Skeletal muscle satellite cell (primary cell): Measurements from ENCODE around the gene PRRT3.

Experiments
- H3K27me3 ChIP-seq: 2 replicates; pipeline ENCODE4 v1.7.0; 2013; ENCODE audit warnings: low read length; ENCODE audit not compliant: control insufficient read depth, insufficient read depth
- H3K36me3 ChIP-seq: 2 replicates; pipeline ENCODE4 v1.7.0; 2013; ENCODE audit warnings: mild to moderate bottlenecking, control low read depth, low read length; ENCODE audit not compliant: insufficient read depth
- H3K4me1 ChIP-seq: 2 replicates; pipeline ENCODE4 v1.7.0; 2013; ENCODE audit warnings: low read length; ENCODE audit not compliant: control insufficient read depth, insufficient read depth
- H3K4me2 ChIP-seq: 2 replicates; pipeline ENCODE4 v1.7.0; 2013; ENCODE audit warnings: mild to moderate bottlenecking, low read length
- H3K4me3 ChIP-seq: 2 replicates; pipeline ENCODE4 v1.7.0; 2013; ENCODE audit warnings: low read length
- H3K9ac ChIP-seq: 2 replicates; pipeline ENCODE4 v1.7.0; 2013; ENCODE audit warnings: mild to moderate bottlenecking, low read depth, low read length, moderate library complexity
- H3K9me3 ChIP-seq: replicated peaks from 2 replicates; pipeline ENCODE4 v1.7.0; 2013; ENCODE audit warnings: mild to moderate bottlenecking, control low read depth, low read length

Gene PRRT3

DNA sequence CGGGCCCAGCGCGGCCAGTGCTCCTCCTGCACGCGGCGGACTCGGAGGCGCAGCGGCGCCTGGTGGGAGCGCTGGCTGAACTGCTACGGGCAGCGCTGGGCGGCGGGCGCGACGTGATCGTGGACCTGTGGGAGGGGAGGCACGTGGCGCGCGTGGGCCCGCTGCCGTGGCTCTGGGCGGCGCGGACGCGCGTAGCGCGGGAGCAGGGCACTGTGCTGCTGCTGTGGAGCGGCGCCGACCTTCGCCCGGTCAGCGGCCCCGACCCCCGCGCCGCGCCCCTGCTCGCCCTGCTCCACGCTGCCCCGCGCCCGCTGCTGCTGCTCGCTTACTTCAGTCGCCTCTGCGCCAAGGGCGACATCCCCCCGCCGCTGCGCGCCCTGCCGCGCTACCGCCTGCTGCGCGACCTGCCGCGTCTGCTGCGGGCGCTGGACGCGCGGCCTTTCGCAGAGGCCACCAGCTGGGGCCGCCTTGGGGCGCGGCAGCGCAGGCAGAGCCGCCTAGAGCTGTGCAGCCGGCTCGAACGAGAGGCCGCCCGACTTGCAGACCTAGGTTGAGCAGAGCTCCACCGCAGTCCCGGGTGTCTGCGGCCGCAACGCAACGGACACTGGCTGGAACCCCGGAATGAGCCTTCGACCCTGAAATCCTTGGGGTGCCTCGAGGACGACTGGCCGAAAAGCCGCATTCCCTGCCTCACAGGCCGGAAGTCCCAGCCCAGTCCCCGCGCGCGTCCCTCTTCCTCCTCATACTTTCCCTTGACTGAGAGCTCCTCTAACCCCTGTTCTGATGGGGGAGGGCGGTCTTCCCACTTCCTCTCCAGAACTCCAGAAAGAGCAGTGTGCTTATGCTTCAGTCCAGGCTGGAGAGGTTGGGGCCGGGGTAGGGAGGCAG, 36.7 kb downstream of the PRRT3 start:
- H3K9ac ChIP-seq: peak overlapping the region; percentile 85

DNA sequence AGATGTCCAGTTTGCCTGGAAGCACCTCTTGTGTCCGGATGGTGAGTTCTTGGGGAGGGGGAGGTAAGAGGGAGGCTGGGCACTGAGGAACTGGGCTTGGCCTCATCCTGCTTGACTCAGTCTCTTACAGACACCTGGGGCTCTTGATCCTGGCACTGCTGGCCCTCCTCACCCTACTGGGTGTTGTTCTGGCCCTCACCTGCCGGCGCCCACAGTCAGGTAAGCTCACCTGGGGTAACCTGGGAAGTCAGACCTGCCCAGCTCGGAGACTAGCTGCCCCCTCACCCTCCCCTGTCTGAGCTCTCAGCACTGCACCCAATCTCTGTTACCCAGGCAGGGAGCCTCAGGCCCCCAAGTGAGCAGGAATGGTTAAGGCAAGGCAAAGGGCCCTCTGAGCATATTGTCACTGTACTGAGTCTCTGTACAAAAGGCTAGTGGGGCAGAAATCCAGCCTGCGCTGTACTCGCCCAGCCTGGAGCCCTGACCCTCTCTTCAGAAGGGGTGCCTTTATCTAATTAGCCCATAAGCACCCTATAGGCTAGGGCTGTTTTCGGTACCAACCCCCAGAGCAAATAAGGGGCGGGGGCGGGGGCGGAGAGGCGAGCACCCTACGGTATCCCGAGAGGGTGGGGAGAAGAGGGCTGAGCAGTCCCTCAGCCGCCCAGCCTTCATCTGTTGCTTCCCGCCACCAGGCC, 37.5 kb downstream of the PRRT3 start:
- no peaks in the 10 kb centered on the region for H3K36me3 ChIP-seq

More for the DNA sequence above, 36.7 kb downstream of the PRRT3 start:
- Histone ChIP-seq H3K9me3 (no peaks in the 10 kb centered on the region), H3K27me3 (no peaks in the 10 kb centered on the region), H3K4me2 (peak overlapping the region; percentile 92), H3K36me3 (peaks cover 3% of the 10 kb centered on the region), H3K4me3 (peak overlapping the region; percentile 73), H3K4me1 (peaks cover 57% of the 10 kb centered on the region)

DNA sequence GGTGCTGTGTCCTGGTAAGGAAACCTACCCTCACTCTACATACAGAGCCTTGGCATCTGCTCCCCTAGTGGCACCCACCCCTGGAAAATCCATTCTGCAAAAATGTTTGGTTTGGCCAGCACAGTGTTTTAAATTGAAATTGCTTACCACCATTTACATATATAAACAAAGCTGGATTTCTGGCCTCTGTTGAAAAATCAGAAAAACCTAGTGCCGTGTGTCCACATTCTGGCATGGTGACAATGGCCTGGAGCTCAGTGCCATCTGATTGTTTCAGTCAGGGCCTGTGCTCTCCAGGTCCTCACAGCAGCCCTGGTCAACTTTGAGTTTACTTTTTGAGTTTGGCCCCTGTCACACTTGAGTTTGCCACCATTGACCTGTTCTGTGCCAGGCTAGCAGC, 38.2 kb downstream of the PRRT3 start:
- H3K4me2 ChIP-seq: no peak overlapping the region
- H3K36me3 ChIP-seq: no peaks in the 10 kb centered on the region
- H3K27me3 ChIP-seq: no peaks in the 10 kb centered on the region
- peaks cover 64% of the 10 kb centered on the region for H3K4me1 ChIP-seq
- no peak overlapping the region for H3K9ac ChIP-seq
- no peak overlapping the region for H3K4me3 ChIP-seq
- no peaks in the 10 kb centered on the region for H3K9me3 ChIP-seq

More for the DNA sequence above, 37.5 kb downstream of the PRRT3 start:
- Histone ChIP-seq H3K9me3 (no peaks in the 10 kb centered on the region), H3K9ac (peak overlapping the region; percentile 85), H3K4me3 (peak overlapping the region; percentile 73), H3K27me3 (no peaks in the 10 kb centered on the region), H3K4me2 (peak overlapping the region; percentile 92), H3K4me1 (peaks cover 59% of the 10 kb centered on the region)

DNA sequence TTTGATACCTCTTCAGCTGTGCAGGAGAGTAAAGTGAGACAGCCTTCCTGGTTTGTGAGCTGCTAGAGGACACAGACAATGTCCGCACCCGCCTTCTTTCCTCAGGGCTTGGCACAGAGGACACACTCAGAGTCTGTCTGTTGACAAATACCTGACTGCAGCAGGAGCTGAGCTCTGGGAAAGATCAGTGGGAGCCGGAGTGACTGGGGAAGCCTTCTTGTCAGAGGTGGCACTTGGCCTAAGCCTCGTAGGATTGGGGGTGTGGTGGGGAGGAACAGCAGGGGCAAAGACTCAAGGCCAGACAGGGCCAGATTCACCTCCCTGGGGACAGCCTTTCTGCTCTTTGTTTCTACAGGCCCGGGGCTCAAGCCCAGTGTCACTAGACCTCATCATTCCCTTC, 38.6 kb downstream of the PRRT3 start:
- no peak overlapping the region for H3K4me3 ChIP-seq
- H3K4me2 ChIP-seq: no peak overlapping the region
- peaks cover 64% of the 10 kb centered on the region for H3K4me1 ChIP-seq
- no peak overlapping the region for H3K9ac ChIP-seq
- no peaks in the 10 kb centered on the region for H3K27me3 ChIP-seq
- H3K36me3 ChIP-seq: no peaks in the 10 kb centered on the region
- no peaks in the 10 kb centered on the region for H3K9me3 ChIP-seq

DNA sequence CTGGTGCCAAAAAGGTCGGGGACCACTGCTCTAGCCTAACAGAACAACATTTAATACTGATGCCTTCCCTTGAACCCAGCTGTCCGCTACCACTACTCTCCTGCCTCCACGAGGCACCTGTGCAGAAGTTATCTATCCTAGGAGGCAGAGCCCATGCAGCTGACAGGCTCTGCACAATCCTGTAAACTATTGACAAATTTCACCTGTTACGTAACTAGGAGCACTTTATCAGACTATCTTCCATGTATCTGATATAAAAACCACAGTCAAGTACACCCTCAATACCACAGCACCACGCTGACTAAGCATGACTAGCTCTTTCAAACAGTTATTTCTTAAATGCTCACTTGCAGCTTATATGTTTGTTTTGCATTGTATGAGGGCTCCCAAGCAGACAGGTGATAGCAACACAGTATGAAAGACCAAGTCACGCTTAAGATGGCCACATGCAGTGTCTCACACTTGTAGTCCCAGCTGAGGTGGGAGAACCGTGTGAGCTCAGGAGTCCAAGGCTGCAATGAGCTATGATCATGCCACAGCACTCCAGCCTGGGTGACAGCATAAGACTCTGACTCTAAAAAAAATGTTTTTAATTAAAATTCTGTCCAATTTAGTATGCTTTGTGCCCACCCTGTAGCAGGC, 39.8 kb downstream of the PRRT3 start:
- Histone ChIP-seq H3K9me3 (no peaks in the 10 kb centered on the region), H3K4me3 (no peak overlapping the region), H3K4me1 (peaks cover 54% of the 10 kb centered on the region), H3K36me3 (no peaks in the 10 kb centered on the region), H3K27me3 (no peaks in the 10 kb centered on the region), H3K4me2 (no peak overlapping the region), H3K9ac (no peak overlapping the region)

GRCh38 chr3:9911863-9912262, 40.3 kb downstream of the PRRT3 start:
- Histone ChIP-seq H3K27me3 (no peaks in the 10 kb centered on the region), H3K9me3 (no peaks in the 10 kb centered on the region), H3K4me3 (no peak overlapping the region), H3K36me3 (no peaks in the 10 kb centered on the region), H3K4me1 (peaks cover 49% of the 10 kb centered on the region), H3K9ac (no peak overlapping the region), H3K4me2 (no peak overlapping the region)

GRCh38 chr3:9909221-9910013, 42.8 kb downstream of the PRRT3 start:
- H3K27me3 ChIP-seq: no peaks in the 10 kb centered on the region
- H3K36me3 ChIP-seq: no peaks in the 10 kb centered on the region
- no peak overlapping the region for H3K9ac ChIP-seq
- no peak overlapping the region for H3K4me2 ChIP-seq
- H3K9me3 ChIP-seq: no peaks in the 10 kb centered on the region
- H3K4me3 ChIP-seq: no peak overlapping the region
- peaks cover 27% of the 10 kb centered on the region for H3K4me1 ChIP-seq

GRCh38 chr3:9908286-9908685, 43.9 kb downstream of the PRRT3 start:
- no peak overlapping the region for H3K9ac ChIP-seq
- H3K4me1 ChIP-seq: peaks cover 24% of the 10 kb centered on the region
- H3K36me3 ChIP-seq: no peaks in the 10 kb centered on the region
- H3K4me3 ChIP-seq: no peak overlapping the region
- H3K9me3 ChIP-seq: no peaks in the 10 kb centered on the region
- H3K27me3 ChIP-seq: no peaks in the 10 kb centered on the region
- H3K4me2 ChIP-seq: no peak overlapping the region

GRCh38 chr3:9906480-9906879, 45.7 kb downstream of the PRRT3 start:
- peaks cover 27% of the 10 kb centered on the region for H3K4me1 ChIP-seq
- H3K4me3 ChIP-seq: no peak overlapping the region
- no peaks in the 10 kb centered on the region for H3K36me3 ChIP-seq
- H3K27me3 ChIP-seq: no peaks in the 10 kb centered on the region
- H3K9me3 ChIP-seq: no peaks in the 10 kb centered on the region
- no peak overlapping the region for H3K9ac ChIP-seq
- no peak overlapping the region for H3K4me2 ChIP-seq

GRCh38 chr3:9903904-9904303, 48.3 kb downstream of the PRRT3 start:
- H3K9ac ChIP-seq: peak overlapping the region; percentile 72
- H3K9me3 ChIP-seq: no peaks in the 10 kb centered on the region
- H3K36me3 ChIP-seq: no peaks in the 10 kb centered on the region
- peak overlapping the region; percentile 69 for H3K4me2 ChIP-seq
- no peaks in the 10 kb centered on the region for H3K27me3 ChIP-seq
- H3K4me3 ChIP-seq: no peak overlapping the region
- H3K4me1 ChIP-seq: peaks cover 26% of the 10 kb centered on the region

GRCh38 chr3:9903238-9903624, 49.0 kb downstream of the PRRT3 start:
- no peaks in the 10 kb centered on the region for H3K36me3 ChIP-seq
- peak overlapping the region; percentile 72 for H3K9ac ChIP-seq
- no peaks in the 10 kb centered on the region for H3K27me3 ChIP-seq
- no peaks in the 10 kb centered on the region for H3K9me3 ChIP-seq
- H3K4me1 ChIP-seq: peaks cover 33% of the 10 kb centered on the region
- H3K4me2 ChIP-seq: peak overlapping the region; percentile 69
- peak overlapping the region; percentile 57 for H3K4me3 ChIP-seq
